Mucosa of descending colon (tissue), 3 donors: Measurements from ENCODE around the gene STUB1. TPM values are rescaled to one million over a fixed set of nuclear protein-coding genes. Genes with fewer than 3 reads are reported as not detected.

ENCODE experiments used
- ATAC-seq: fragments of 200-7000 bp; cut with Tn5 transposase; one replicate; pipeline ENCODE4 v1.9.1; 2020; ENCODE audit warnings: mild to moderate bottlenecking, moderate library complexity
- DNase-seq, 3 donors: peaks; one replicate each; pipeline ENCODE4 v3.0.0-alpha.2; 2020
- H3K36me3 ChIP-seq: fragments of 200-600 bp; one replicate; pipeline ENCODE4 v1.8.0; 2021; ENCODE audit warnings: low read depth, mild to moderate bottlenecking
- H3K4me1 ChIP-seq: fragments of 200-600 bp; one replicate; pipeline ENCODE4 v1.8.0; 2021; ENCODE audit warnings: low read depth, mild to moderate bottlenecking
- H3K4me3 ChIP-seq: fragments of 200-600 bp; one replicate; pipeline ENCODE4 v1.8.0; 2021; ENCODE audit warnings: mild to moderate bottlenecking
- H3K9me3 ChIP-seq: fragments of 200-600 bp; one replicate; pipeline ENCODE4 v1.8.0; 2021; ENCODE audit warnings: mild to moderate bottlenecking
- intact Hi-C, 2 donors: fragments of 100-400 bp; cut with DNase I in 1 of 2; cut with micrococcal nuclease in 1 of 2; formaldehyde crosslinking; loops; one replicate each; pipeline versions ENCODE4 v1.11.0 to v1.11.1; 2022; cut with DNase I, micrococcal nuclease
- total RNA-seq, 3 donors: library from RNA; stranded (reverse); fragmentation: NEBNext Ultra II Directional in 2 of 3; extraction: Animal tissue kit (Norgen Biotek cat#: 25700) in 2 of 3; gene quantifications; one replicate each; pipeline versions ENCODE4 v1.2.1 to v1.2.4, GENCODE V29; 2021 to 2023
- TF ChIP-seq, protein P1 (sequence below): fragments of 200-600 bp; IDR thresholded peaks from one replicate; pipeline ENCODE4 v1.8.0; 2022; ENCODE audit warnings: antibody characterized with exemption, mild to moderate bottlenecking
- donor health status: DM: no; HTN: no; CAD: no; lungs with moderate emphysema.
- donor health status: DM: no; HTN: no; CAD: no.
- donor health status: DM: no; HTN: yes; CAD: no.

Gene STUB1
- total RNA-seq, 3 donors from 2014 or later, result 77.8 to 119 (median 108) TPM

DNA sequence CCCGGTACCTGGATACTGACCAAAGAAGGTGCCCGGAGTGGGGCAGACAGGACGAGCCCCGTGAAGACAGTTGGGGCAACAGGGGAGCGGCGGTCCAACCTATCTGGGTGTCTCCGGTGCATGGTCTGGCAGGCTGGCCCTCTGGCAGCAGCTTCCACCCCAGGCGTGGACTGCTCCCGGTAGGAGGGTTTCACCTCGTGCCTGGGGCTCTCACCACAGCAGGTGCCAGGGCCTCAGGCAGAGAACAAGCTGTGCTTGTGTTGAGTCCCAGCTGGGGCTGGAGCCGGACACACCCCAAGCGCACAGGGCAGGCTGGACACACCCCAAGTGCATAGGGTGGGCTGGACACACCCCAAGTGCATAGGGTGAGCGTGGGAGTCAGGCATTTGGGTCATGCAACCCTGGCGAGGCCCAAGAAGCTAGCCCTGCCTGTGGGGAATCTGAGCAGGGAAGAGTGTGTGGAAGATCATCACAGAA, 26.9 kb downstream of the STUB1 start:
- TF ChIP-seq, protein P1, sequence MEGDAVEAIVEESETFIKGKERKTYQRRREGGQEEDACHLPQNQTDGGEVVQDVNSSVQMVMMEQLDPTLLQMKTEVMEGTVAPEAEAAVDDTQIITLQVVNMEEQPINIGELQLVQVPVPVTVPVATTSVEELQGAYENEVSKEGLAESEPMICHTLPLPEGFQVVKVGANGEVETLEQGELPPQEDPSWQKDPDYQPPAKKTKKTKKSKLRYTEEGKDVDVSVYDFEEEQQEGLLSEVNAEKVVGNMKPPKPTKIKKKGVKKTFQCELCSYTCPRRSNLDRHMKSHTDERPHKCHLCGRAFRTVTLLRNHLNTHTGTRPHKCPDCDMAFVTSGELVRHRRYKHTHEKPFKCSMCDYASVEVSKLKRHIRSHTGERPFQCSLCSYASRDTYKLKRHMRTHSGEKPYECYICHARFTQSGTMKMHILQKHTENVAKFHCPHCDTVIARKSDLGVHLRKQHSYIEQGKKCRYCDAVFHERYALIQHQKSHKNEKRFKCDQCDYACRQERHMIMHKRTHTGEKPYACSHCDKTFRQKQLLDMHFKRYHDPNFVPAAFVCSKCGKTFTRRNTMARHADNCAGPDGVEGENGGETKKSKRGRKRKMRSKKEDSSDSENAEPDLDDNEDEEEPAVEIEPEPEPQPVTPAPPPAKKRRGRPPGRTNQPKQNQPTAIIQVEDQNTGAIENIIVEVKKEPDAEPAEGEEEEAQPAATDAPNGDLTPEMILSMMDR, result no peak
- H3K36me3 ChIP-seq, result no peaks in the 10 kb centered on the region
- H3K4me1 ChIP-seq, result peaks cover 2% of the 10 kb centered on the region
- H3K9me3 ChIP-seq, result no peaks in the 10 kb centered on the region
- intact Hi-C loops, result no loop called here
- no peak overlapping the region for H3K4me3 ChIP-seq
- DNase-seq (no peak), ATAC-seq (peak; percentile 15)

DNA sequence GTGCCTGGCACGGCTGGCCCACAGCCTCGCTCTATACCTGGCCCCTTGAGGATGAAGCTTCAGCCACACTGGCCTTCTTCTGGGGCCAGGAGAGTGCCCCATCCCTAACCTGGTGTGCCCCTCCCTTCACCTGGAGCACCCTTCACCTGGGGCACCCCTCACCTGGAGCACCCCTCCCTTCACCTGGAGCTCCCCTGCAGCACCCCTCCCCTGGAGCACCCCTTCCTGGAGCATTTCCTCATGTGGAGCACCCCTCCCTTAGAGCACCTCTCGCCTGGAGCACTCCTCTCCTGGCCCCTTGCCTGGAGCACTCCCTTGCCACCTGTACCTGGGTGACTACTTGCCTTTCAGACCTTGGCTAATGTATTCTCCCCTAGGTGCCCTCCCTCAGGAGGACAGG, 27.8 kb downstream of the STUB1 start:
- TF ChIP-seq, protein P1, result no peak
- intact Hi-C loops, result no loop called here

DNA sequence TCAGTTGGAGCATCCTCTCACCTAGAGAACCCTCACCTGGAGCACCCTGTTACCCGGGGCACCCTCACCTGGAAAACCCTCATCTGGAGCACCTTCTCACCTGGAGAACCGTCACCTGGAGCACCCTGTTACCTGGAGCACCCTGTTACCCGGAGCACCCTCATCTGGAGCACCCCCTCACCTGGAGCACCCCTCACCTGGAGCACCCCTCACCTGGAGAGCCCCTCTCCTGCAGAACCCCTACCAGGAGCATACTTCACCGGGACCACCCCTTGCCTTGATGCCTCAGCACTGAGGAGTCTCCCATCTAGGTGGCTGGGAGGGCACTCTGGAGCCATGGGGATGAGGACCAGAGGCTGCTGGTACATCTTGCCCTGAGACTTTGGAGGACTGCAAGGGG, 28.7 kb downstream of the STUB1 start:
- DNase-seq, result no peak
- peaks cover 2% of the 10 kb centered on the region for H3K4me1 ChIP-seq
- intact Hi-C loops, result no loop called here

More for the DNA sequence above, 27.8 kb downstream of the STUB1 start:
- DNase-seq (no peak), ATAC-seq (no peak)
- no peak overlapping the region for H3K4me3 ChIP-seq
- no peaks in the 10 kb centered on the region for H3K36me3 ChIP-seq
- H3K4me1 ChIP-seq, result peaks cover 2% of the 10 kb centered on the region
- no peaks in the 10 kb centered on the region for H3K9me3 ChIP-seq

DNA sequence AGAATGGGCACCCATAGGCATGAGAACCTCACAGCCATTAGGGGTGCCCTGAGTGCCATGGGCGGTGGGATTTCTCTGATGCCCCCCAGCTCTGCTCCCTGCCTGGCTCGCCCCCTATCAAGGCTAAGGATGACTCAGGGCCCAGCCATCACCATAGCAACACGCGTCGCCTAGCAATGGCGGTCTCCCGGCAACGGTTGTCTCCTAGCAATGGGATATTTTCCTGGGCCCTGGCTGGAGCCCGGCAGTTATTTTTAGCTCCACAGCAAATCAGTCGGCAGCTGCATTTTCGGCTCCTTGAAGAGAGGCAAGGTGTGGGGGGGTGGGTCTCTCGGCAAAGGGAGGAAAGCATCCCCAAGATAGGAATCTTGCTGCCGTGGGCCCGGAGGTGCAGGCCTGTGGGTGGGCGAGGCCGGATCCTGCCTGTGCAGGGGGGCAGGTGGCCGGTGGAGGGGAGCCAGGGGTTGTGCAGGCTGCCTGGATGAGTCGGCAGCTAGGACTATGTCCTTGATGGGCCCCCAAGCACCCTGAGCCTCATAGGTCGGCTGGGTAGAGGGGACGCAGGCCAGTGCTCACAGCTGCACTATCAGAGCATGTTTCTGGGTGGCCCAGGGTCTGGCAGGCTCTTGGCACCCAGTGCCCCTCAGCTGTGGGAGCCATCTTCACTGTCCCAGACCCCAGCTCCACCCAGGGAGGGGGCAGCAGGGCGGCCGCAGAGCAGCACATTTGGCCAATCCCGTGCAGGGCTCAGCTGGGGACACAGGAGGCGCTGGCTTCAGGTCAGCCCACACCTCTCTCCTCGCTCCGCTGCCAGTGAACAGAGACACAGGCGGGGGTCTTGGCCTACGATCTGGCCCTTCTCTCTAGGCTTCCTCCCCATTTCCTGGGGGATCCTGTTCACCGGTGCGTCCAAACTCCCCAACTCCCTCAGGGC, 29.6 kb downstream of the STUB1 start:
- Histone ChIP-seq H3K9me3 (no peaks in the 10 kb centered on the region), H3K36me3 (no peaks in the 10 kb centered on the region), H3K4me3 (no peak overlapping the region), H3K4me1 (peaks cover 2% of the 10 kb centered on the region)
- TF ChIP-seq, protein P1, result no peak
- no peak for ATAC-seq
- no peak for DNase-seq
- intact Hi-C loops, result loop anchor here in 1 of 2 donors (10.0 kb wide), 1 partner anchor 345 kb away; no protein-coding TSS in a partner anchor

More for the DNA sequence above, 28.7 kb downstream of the STUB1 start:
- ATAC-seq, result no peak
- TF ChIP-seq, protein P1, result no peak
- Histone ChIP-seq H3K9me3 (no peaks in the 10 kb centered on the region), H3K4me3 (no peak overlapping the region), H3K36me3 (no peaks in the 10 kb centered on the region)

DNA sequence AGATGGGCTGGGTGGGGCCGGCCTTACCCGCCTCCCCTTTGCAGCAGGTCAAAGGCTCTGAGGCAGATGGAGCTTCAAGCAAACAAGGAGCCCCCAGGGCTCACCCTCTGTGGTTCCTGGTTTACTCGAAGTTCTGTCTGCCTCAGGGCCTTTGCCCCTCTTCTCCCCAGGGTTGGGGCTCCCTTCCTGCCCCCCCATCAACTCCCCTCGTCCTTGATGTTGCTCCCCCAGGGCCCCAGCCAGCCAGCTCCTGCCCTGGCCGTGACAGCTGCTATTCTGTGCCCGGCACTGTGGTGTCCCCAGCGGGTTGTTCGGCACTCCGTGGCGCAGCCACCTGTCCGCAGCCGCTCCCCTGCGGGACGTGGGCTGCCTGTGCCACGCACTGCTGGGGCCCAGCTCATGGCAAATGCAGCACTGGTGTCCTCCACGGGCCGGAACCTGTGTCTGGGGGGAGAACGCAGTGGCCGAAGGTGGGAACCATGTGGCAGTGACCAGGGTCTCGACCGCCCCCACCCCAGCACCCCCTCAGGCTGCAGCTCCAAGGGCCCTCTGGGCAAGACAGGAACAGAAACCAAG, 30.4 kb downstream of the STUB1 start:
- Histone ChIP-seq H3K4me3 (no peak overlapping the region), H3K4me1 (peaks cover 6% of the 10 kb centered on the region), H3K9me3 (no peaks in the 10 kb centered on the region), H3K36me3 (no peaks in the 10 kb centered on the region)
- TF ChIP-seq, protein P1, result no peak
- no peak for ATAC-seq
- no peak for DNase-seq
- intact Hi-C loops, result loop anchor here in 1 of 2 donors (10.0 kb wide), 1 partner anchor 344 kb away; no protein-coding TSS in a partner anchor
